ENCODE measurements around the gene ABCF3. TPM values are rescaled to one million over a fixed set of nuclear protein-coding genes. Genes with fewer than 3 reads are reported as not detected.

ABCF3 gene
- total and polyA plus RNA-seq, 2 of the 13 experiments (the other 11 are each of a cell fraction or from before 2014, with no cell fraction given), result 38.8 to 46.5 TPM

DNA sequence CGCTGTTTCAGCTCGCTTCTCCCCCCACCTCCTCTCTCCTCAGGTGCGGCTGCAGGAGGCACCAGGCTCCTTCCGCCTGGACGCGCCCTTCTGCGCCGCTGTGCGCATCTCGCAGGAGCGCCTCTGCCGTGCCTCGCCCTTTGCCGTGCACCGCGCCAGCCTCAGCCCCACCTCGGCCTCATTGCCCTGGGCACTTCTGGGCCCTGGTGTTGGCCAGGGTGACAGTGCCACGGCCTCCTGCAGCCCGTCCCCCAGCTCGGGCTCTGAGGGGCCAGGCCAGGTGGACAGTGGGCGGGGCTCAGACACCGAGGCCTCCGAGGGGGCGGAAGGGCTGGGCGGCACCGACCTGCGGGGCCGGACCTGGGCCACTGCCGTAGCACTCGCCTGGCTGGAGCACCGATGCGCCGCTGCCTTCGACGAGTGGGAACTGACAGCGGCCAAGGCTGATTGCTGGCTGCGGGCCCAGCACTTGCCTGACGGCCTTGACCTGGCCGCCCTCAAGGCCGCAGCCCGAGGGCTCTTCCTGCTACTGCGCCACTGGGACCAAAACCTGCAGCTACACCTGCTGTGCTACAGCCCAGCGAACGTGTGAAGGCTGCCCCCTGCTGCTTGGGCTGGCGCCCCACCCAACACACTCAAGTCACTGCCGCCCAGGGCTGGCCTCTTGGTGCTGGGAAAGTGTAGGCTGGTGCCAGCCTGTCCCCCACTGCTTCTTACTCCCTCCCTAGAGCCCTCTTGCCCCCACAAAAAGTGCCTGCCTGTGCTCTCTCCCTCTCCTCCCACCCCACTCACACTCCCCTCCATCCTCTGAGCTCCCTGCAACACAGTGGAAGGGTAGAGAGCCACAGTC, 55.7 kb downstream of the ABCF3 start (continued):
- peak; percentile 92 for TF ChIP-seq ZSCAN21 (CRISPR knock-in tag; IDR thresholded peaks at IDR 0.05; ENCODE audit: borderline replicate concordance)
- peak; percentile 98 for TF ChIP-seq BRCA1 (CRISPR knock-in tag; IDR thresholded peaks at IDR 0.05)
- TF ChIP-seq GATA4 (IDR thresholded peaks at IDR 0.05; ENCODE audit: borderline replicate concordance, low read depth), result no peak
- no peak for TF ChIP-seq ZBTB37 (CRISPR knock-in tag; IDR thresholded peaks at IDR 0.05)
- no peak for TF ChIP-seq GABPA (IDR thresholded peaks at IDR 0.05; ENCODE audit: low read depth, low read length)
- TF ChIP-seq GABPA (CRISPR knock-in tag; IDR thresholded peaks at IDR 0.05; ENCODE audit: low read depth), result peak; percentile 65
- TF ChIP-seq ZNF572 (CRISPR knock-in tag; IDR thresholded peaks at IDR 0.05), result no peak
- no peak for TF ChIP-seq ZNF563 (CRISPR knock-in tag; IDR thresholded peaks at IDR 0.05)
- TF ChIP-seq TCF7 (IDR thresholded peaks at IDR 0.05; ENCODE audit: low read depth), result no peak
- no peak for TF ChIP-seq ZUFSP (CRISPR knock-in tag; IDR thresholded peaks at IDR 0.05; ENCODE audit: borderline replicate concordance)
- peak; percentile 69 for TF ChIP-seq E2F1 (CRISPR knock-in tag; IDR thresholded peaks at IDR 0.05)
- TF ChIP-seq MYPOP (CRISPR knock-in tag; IDR thresholded peaks at IDR 0.05), result peak; percentile 69; the same call in 1 of the 2 replicates
- 0 out of 2 replicates have a peak, but pooled peaks have one; percentile 49 for TF ChIP-seq ZNF512B (CRISPR knock-in tag; IDR thresholded peaks at IDR 0.05; ENCODE audit: borderline replicate concordance)
- TF ChIP-seq KDM3A (CRISPR knock-in tag; IDR thresholded peaks at IDR 0.05; ENCODE audit: low read depth), result 0 out of 2 replicates have a peak, but pooled peaks have one; percentile 89
- peak; percentile 96 for TF ChIP-seq HOXA3 (CRISPR knock-in tag; IDR thresholded peaks at IDR 0.05)
- peak; percentile 81; the same call in 1 of the 2 replicates for TF ChIP-seq MIXL1 (CRISPR knock-in tag; IDR thresholded peaks at IDR 0.05)
- TF ChIP-seq ZNF138 (CRISPR knock-in tag; IDR thresholded peaks at IDR 0.05; ENCODE audit: low read depth), result peak; percentile 86
- TF ChIP-seq DR1 (CRISPR knock-in tag; IDR thresholded peaks at IDR 0.05), result no peak; the same call in 1 of the 2 replicates
- 0 out of 2 replicates have a peak, but pooled peaks have one; percentile 41 for TF ChIP-seq ZBTB7A (CRISPR knock-in tag; IDR thresholded peaks at IDR 0.05)
- 0 out of 2 replicates have a peak, but pooled peaks have one; percentile 56 for TF ChIP-seq CHCHD3 (CRISPR knock-in tag; IDR thresholded peaks at IDR 0.05)

All from HepG2 (cell line).